HG02798 (cell line): ENCODE measurements around the gene DBX2.
"Not testable (repeated sequence)": the region's sequence is repeated elsewhere in the genome, so short reads cannot be mapped to it uniquely, and the experiment has no call there.

Experiments used
- ATAC-seq: cut with Tn5 transposase; IDR thresholded peaks from one replicate; pipeline ENCODE4 v1.9.1; 2021; ENCODE audit warnings: mild to moderate bottlenecking; ENCODE audit not compliant: unreplicated experiment, poor library complexity

DBX2 gene

DNA sequence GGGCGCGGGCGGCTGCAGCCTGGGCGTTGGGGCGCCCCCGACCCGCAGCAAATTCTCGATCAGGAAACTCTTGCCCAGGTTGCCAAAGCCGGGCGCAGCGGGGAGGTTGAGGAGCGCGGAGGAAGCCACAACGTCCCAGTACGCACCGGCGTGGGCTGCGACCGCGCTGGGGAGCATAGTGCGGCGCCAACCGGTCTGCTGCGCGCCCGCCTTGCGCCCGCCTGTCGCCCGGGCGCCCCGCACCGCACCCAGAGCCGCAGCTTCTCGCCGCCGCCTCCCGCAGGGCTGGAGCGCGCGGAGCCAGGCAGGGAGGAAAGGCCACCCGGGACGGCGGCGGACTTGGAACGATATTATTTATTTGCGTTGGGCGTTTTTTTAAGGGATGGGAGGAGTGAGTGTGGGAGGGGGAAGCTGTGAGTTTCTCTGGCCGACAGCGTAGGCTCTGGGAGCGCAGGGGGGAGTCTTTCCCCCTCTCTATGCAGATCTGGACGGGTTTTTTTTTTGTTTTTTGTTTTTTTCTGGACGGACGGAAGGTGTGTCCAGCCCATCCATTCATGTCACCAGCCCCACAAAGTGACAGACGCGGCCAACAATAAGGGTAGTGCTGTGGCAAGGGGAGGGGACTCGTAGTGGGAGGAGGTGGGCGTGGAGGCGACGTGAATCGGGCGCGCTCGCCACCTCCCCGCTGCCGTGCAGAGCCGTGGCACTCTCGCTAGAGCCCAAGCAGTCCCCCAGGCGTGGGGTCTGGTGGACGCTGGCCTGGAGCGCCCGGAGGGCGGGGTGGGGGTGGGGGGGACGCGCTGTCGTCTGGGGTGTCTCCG, at the start of gene DBX2:
Gene DBX2, minus strand, starts transcription at position 349 of the 821 bp plus-strand sequence. Its CDS starts 172 bp downstream, at position 177.
- no peak for ATAC-seq

GRCh38 chr12:45098766-45099165, 47.9 kb upstream of the DBX2 start:
- ATAC-seq, result no peak

DNA sequence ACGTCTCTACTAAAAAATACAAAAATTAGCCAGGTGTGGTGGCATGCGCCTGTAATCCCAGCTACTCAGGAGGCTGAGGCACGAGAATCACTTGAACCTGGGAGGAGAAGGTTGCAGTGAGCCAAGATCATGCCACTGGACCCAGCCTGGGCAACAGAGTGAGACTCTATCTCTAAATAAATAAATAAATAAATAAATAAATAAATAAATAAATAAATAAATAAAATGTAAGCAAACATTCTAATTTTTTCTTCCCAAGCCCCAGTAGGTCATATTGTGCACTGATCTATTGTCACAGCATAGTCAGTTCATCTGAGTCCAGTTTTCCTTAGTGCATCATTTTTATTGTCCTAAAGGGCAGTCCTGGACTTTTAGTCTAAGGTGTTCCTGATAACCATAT, 44.5 kb upstream of the DBX2 start:
- not testable (repeated sequence) for ATAC-seq

DNA sequence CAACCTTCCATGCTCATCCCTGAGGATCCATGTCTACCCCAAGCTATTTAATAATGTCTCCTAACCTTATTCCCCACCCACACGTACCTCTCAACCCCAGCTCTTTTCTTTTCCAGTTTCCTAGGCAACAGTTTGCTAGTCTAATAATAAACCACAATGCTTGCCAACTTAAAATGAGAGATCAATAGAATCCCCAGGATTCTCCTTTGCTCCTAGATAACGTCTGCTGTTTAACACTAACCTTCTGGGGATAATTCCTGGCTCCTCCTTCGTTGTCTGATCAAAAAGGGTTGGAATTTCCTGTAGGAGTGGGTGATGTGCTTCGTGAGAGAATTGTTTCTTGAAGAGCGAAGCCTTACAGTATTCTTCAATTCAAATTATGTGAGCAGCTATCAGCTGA, 42.2 kb upstream of the DBX2 start:
- ATAC-seq, result no peak

- ATAC-seq, result no peak
These were observed 38.6 kb upstream of the DBX2 start for GRCh38 chr12:45089411-45090075.

GRCh38 chr12:45088608-45089007, 37.7 kb upstream of the DBX2 start:
- no peak for ATAC-seq

- not testable (repeated sequence) for ATAC-seq
These were observed 33.3 kb upstream of the DBX2 start for GRCh38 chr12:45084248-45084647.

DNA sequence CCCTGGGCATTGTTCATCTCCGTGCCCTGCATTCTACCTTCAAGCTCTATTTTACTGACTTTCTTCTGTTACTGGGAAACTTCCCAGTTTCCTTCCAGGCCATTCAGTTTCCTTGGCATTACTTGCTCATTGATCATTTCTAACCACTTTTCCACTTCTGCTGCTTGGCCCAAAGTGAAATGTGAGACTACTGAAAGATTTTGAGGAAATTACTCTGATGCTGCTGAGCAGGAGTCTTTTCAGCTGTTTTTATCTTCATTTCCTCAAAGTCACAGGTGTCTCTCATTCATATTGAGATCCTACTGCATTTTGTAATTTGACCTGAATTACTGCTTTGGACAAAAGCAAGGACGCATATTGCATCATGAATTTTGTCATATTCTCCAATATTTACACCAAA, 26.4 kb upstream of the DBX2 start:
- ATAC-seq, result no peak

- ATAC-seq, result no peak
These were observed 25.6 kb upstream of the DBX2 start for GRCh38 chr12:45076417-45077026.

DNA sequence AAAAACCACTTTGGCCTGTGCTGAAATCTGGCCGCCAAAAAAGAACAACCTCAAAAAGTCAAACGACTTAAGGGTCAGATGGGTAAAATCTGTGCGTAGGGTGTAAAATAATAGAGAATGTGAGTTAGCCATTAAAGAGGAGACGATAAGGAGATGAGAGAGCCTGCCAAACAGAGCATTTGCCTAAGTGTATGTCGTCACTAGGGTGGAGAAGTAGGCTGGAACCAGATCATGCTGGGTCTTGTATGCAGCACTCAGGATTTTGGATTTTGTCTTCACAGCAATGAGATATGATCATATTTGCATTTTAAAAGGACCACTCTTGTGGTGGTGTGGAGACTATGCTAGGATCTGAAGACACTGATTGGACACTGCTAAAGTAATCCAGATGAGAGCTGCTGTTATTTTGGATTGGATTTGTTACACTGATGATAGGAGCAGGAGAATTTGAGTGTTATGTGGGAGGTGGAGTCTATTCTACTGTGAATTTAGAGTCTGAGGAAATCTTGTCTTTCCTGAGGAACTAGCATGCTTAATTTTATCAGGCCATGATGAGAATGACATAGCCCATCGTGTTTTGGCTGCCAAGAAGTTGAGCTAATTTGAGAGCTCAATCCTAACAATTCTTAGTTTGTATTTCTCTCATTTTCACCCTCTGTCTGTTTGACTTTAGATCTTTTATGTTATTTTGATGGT, 24.8 kb upstream of the DBX2 start:
- no peak for ATAC-seq

DNA sequence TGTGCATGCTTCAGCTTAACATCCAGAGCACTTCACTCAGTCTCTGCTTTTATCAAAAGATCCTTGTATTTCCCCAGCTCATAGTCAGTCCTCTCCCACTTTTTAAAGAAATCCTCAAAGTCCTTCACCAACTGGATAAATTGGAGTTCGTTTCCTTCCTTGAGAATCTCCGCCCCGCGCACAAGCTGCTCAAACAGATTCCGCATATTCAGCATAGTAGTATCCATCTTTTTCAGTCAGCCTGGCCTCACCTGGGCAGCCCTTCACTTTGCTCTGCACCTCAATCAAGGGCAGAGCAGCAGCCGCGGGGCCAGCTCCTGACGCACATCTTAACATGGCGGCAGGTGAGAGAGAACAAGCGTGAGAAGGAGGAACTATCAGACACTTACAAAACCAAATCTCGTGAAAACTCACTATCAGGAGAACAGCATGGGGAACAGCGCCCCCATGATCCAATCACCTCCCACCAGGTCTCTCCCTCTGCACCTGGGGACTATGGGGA, 14.3 kb upstream of the DBX2 start:
- no peak for ATAC-seq

DNA sequence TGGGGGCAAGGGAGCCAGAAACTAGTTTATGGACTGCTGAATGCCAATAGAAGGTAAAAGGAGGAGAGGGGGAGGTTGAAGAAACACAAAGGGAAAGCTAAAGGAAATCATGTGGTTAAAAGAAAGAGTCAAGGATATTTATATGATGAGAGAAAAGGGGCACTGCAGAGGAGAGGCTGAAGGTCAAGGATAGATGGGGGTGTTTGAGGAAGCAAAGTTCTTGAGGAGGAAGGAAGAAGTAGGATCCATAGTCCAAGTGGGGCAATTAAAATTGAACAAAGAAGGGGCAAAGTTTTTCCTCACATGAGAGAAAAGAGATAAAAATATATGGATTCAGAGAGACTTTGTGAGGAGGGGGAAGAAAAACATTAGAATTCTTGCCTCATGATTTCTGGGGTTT, 10.1 kb upstream of the DBX2 start:
- ATAC-seq, result no peak

DNA sequence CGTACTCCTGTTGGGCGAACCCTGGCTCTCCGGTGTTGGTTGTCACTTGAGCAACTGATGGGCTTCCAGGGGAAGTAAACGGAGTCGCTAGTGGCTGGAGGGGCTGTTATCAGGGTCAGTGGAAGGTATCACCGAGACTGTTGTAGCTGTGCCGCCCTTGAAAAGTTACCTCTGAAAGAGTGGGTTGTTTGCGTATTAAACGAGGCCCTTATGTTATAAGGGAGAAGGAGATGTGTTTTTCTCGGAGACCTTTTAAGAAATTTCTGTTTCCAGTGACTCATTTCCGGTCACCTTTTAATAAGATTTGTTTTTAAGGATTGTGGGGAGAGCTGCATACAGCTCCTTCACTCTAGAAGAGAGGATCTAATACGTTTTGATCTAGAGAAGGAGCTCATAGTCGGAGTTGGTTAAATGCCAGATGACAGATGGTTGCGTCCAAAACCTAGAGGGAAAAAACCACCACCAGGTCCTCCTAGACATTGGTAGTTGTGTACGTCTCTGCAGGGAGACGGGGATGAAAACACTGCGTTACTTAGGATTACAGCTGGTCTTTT, 750 bp upstream of the DBX2 start:
- no peak for ATAC-seq

DNA sequence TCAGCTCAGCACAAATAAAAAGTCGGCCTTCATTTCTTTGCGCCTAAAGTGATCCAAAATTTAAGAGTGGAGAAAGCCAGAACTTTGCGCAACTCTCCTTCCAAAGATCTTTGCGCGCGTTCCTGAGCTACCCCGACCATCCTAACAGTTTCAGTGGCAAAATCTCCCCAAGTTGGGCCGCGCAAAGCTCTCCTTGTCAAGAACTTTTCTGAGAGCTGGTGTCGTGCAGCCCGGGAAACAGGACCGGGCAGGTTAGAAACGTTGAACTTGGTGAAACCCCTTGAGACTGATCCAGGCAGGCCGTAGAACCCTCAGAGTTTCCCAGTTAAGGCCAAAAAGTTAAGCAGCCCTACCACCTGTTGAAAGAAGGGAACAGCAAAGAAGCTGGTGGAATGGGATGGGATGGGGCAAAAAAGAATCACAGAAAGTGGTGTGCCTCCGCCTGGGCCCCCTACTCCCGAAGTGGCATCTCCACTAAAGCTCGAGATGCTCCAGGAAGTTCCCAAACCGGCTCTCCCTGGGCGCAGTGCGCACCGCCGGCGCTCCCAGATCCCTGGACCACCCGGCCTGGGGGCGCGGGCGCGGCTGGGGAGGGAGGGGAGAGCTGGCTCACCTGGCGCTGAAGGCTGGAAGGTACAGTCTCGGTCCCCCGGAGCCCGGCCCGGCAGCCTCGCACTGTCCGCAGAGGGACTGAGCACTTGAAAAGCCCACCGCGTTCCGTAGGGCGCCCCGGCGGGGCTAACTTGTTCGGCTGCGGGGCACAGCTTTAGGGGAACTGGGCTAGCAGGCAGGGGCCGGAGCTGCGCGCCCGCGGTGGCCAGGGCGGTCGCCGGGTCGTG, 768 bp downstream of the DBX2 start:
- ATAC-seq, result no peak

DNA sequence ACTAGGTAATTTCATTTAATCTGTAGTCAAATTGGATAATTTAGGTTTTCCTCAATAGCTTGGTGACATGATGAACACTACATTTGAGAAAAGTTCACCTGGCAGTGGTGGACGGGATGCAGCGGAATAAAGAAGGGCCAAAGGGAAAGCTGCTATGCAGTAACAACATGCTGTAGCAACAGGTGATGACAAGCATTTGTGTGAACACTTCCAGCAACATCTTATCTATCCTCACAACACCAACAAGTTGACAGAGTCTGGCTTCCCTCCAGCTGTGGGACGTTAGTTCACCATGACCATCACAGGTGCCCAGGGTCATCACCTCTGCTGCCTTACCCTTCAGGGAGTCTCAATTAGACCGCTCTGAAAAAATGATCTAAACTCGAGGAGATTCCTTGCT, 8.3 kb downstream of the DBX2 start:
- no peak for ATAC-seq

- ATAC-seq, result no peak
These were observed 9.9 kb downstream of the DBX2 start for GRCh38 chr12:45040977-45041376.

- no peak for ATAC-seq
These were observed 11.1 kb downstream of the DBX2 start for GRCh38 chr12:45039757-45040156.

- no peak for ATAC-seq
These were observed 16.0 kb downstream of the DBX2 start for GRCh38 chr12:45034861-45035265.

- ATAC-seq, result no peak
These were observed 33.0 kb downstream of the DBX2 start for GRCh38 chr12:45017916-45018315.
